Spleen (tissue), 11 donors: ENCODE data around the gene METTL13. TPM values are rescaled to one million over a fixed set of nuclear protein-coding genes. Genes with fewer than 3 reads are reported as not detected.

Experiments
- DNase-seq: peaks from one replicate; pipeline ENCODE4 v3.0.0-alpha.2; 2020
- H3K27ac ChIP-seq, 8 donors: fragments of 200-600 bp; sonication (generic) in 7 of 8; 1 replicate in 4 of 8; 2 replicates in 4 of 8; pipeline versions ENCODE4 v1.5.0 to v1.8.0; 2016 to 2021; ENCODE audit warnings: inconsistent platforms in 4 of 8, mild to moderate bottlenecking in 4 of 8, moderate library complexity in 1 of 8
- H3K27me3 ChIP-seq, 7 donors: fragments of 200-600 bp; sonication (generic) in 6 of 7; replicated peaks in 1 of 7; 1 replicate in 4 of 7; 2 replicates in 3 of 7; pipeline versions ENCODE4 v1.5.0 to v1.8.0; 2016 to 2021; ENCODE audit warnings: inconsistent platforms in 3 of 7, mild to moderate bottlenecking in 1 of 7
- H3K36me3 ChIP-seq, 6 donors: fragments of 200-600 bp; sonication (generic) in 5 of 6; 1 replicate in 4 of 6; 2 replicates in 2 of 6; pipeline versions ENCODE4 v1.5.0 to v1.8.0; 2016 to 2021; ENCODE audit warnings: inconsistent platforms in 2 of 6
- H3K4me1 ChIP-seq, 6 donors: fragments of 200-600 bp; sonication (generic) in 5 of 6; 1 replicate in 3 of 6; 2 replicates in 3 of 6; pipeline versions ENCODE4 v1.5.0 to v1.8.0; 2016 to 2021; ENCODE audit warnings: inconsistent platforms in 3 of 6
- H3K4me3 ChIP-seq, 8 donors: fragments of 200-600 bp; sonication (generic) in 7 of 8; 1 replicate in 4 of 8; 2 replicates in 4 of 8; pipeline versions ENCODE4 v1.5.0 to v1.8.0; 2016 to 2021; ENCODE audit warnings: inconsistent platforms in 4 of 8, mild to moderate bottlenecking in 4 of 8, moderate library complexity in 2 of 8
- H3K9me3 ChIP-seq, 8 donors: fragments of 200-600 bp; sonication (generic) in 7 of 8; 1 replicate in 4 of 8; 2 replicates in 4 of 8; pipeline versions ENCODE4 v1.5.0 to v1.8.0; 2016 to 2021; ENCODE audit warnings: inconsistent platforms in 4 of 8
- CTCF ChIP-seq, 11 experiments: fragments of 200-600 bp in 7 of 11; fragments of 450-650 bp in 4 of 11; sonication (generic) in 4 of 11; IDR thresholded peaks in 8 of 11; conservative IDR thresholded peaks in 3 of 11; 1 replicate in 7 of 11; 2 replicates in 4 of 11; pipeline versions ENCODE4 v1.4.0 to v1.8.0; 2016 to 2021; ENCODE audit warnings: antibody characterized with exemption in 11 of 11, inconsistent platforms in 4 of 11, mild to moderate bottlenecking in 1 of 11
- POLR2A ChIP-seq, 3 donors: fragments of 450-650 bp; IDR thresholded peaks; one replicate each; pipeline ENCODE4 v1.5.1; 2017; ENCODE audit warnings: antibody characterized with exemption in 3 of 3, mild to moderate bottlenecking in 1 of 3
- POLR2AphosphoS5 ChIP-seq, 3 donors: sonication (generic); formaldehyde crosslinking; IDR thresholded peaks; one replicate each; pipeline ENCODE4 v1.5.1; 2017; ENCODE audit warnings: antibody characterized with exemption in 3 of 3
- WGBS, 5 donors: extraction: QIAGEN DNeasy Blood & Tissue Kit in 3 of 5; methylation state at CpG; one replicate each; pipeline versions ENCODE4 v1.1.5 to v1.1.7; 2013 to 2018; 5-methylcytosine and 5-hydroxymethylcytosine counted together
- intact Hi-C: fragments of 100-400 bp; cut with DNase I; formaldehyde crosslinking; loops from one replicate; pipeline ENCODE4 v1.15.0; 2023; ENCODE audit warnings: low total_unique reads
- polyA plus RNA-seq, 3 donors: library from polyadenylated mRNA; stranded (reverse); fragments of 200-250 nt; gene quantifications; one replicate each; pipeline ENCODE4 v1.2.1, GENCODE V29; 2013
- total RNA-seq, 7 donors: library from RNA; depleted of rRNA in 3 of 7; stranded (reverse); fragments of >200 nt in 3 of 7; fragmentation: NEBNext Ultra II Directional in 4 of 7; extraction: Animal tissue kit (Norgen Biotek cat#: 25700) in 4 of 7; gene quantifications; one replicate each; pipeline versions ENCODE4 v1.1.0 to v1.2.1, GENCODE V29; 2016 to 2021
- donor health status: healthy with polysubstance abuse.
- donor health status: DM: no; HTN: no; CAD: no; lungs with moderate emphysema.
- donor health status: DM: no; HTN: no; CAD: no.
- donor health status: Bipolar disorder and iron deficiency.
- donor health status: healthy.
- donor health status: DM: no; HTN: no; CAD: no.
- donor health status: DM: yes; HTN: yes; CAD: no.

METTL13 gene
- total and polyA plus RNA-seq, 10 donors: 10.3 to 29.6 (median 24.8) TPM

GRCh38 chr1:171741872-171742576, 39.4 kb upstream of the METTL13 start, which contains the start of gene VAMP4:
VAMP4 (minus strand) TSS chr1:171742065; CDS start chr1:171738414, 3,651 bp downstream.
- Histone ChIP-seq H3K4me1 (peaks cover 30 to 50% (median 39%) of the 10 kb centered on the region in 6 donors), H3K36me3 (peaks cover 0 to 16% (median 7%) of the 10 kb centered on the region in 6 donors), H3K4me3 (peak within 1 kb of the TSS; percentile 62 to 95 (median 84)), H3K9me3 (no peaks in the 10 kb centered on the region), H3K27ac (peak within 1 kb of the TSS; percentile 92 to 99 (median 97)), H3K27me3 (no peaks in the 10 kb centered on the region)
- TF ChIP-seq POLR2AphosphoS5 (IDR thresholded peaks at IDR 0.05): peak; percentile 96 to 97 (median 97)
- peak; percentile 25 to 69 (median 46) for TF ChIP-seq POLR2A (IDR thresholded peaks at IDR 0.05)
- TF ChIP-seq CTCF (IDR thresholded peaks at IDR 0.05 in 8 of 11, conservative IDR thresholded peaks at IDR 0.05 in 3 of 11): peak in 3 of 11 experiments; percentile 21 to 27 (median 22)
- intact Hi-C loops: loop anchor here (5.0 kb wide), 1 partner anchor 40 kb away; the partner anchor contains the start of gene METTL13
- DNase-seq: peak; percentile 97
- 0 to 1% (median 0%) methylated on average over 35 to 57 of the region's 57 CpGs for WGBS, 5 donors

GRCh38 chr1:171742577-171742922, 38.9 kb upstream of the METTL13 start:
- Histone ChIP-seq H3K4me3 (peak overlapping the region; percentile 62 to 95 (median 84)), H3K27me3 (no peaks in the 10 kb centered on the region), H3K36me3 (peaks cover 0 to 11% (median 3%) of the 10 kb centered on the region in 6 donors), H3K4me1 (peaks cover 30 to 50% (median 39%) of the 10 kb centered on the region in 6 donors), H3K27ac (peak overlapping the region; percentile 92 to 99 (median 97)), H3K9me3 (no peaks in the 10 kb centered on the region)
- intact Hi-C loops: loop anchor here (5.0 kb wide), 1 partner anchor 40 kb away; the partner anchor contains the start of gene METTL13
- WGBS, 5 donors: 0 to 3% (median 1%) methylated on average over 14 of the region's 14 CpGs
- peak; percentile 81 for DNase-seq
- TF ChIP-seq POLR2AphosphoS5 (IDR thresholded peaks at IDR 0.05) (no peak), POLR2A (IDR thresholded peaks at IDR 0.05) (no peak), CTCF (IDR thresholded peaks at IDR 0.05 in 8 of 11, conservative IDR thresholded peaks at IDR 0.05 in 3 of 11) (no peak)

GRCh38 chr1:171743081-171743870, 38.2 kb upstream of the METTL13 start:
- 32 to 50% (median 37%) methylated on average over 8 of the region's 8 CpGs for WGBS, 5 donors
- H3K27me3 ChIP-seq: no peaks in the 10 kb centered on the region
- H3K4me1 ChIP-seq: peaks cover 30 to 50% (median 39%) of the 10 kb centered on the region in 6 donors
- peak overlapping the region; percentile 62 to 95 (median 84) for H3K4me3 ChIP-seq
- TF ChIP-seq CTCF (IDR thresholded peaks at IDR 0.05 in 8 of 11, conservative IDR thresholded peaks at IDR 0.05 in 3 of 11): no peak
- no peak for TF ChIP-seq POLR2A (IDR thresholded peaks at IDR 0.05)
- no peak for TF ChIP-seq POLR2AphosphoS5 (IDR thresholded peaks at IDR 0.05)
- peaks cover 0 to 4% (median 0%) of the 10 kb centered on the region in 6 donors for H3K36me3 ChIP-seq
- H3K9me3 ChIP-seq: no peaks in the 10 kb centered on the region
- no peak for DNase-seq
- intact Hi-C loops: loop anchor here (5.0 kb wide), 1 partner anchor 39 kb away; the partner anchor contains the start of gene METTL13
- peak overlapping the region; percentile 92 to 99 (median 97) for H3K27ac ChIP-seq
